ENCODE measurements around the gene CHMP6. TPM values are rescaled to one million over a fixed set of nuclear protein-coding genes. Genes with fewer than 3 reads are reported as not detected.

The CHMP6 gene
- total RNA-seq, 1 experiment from 2014 or later: 22.0 TPM

DNA sequence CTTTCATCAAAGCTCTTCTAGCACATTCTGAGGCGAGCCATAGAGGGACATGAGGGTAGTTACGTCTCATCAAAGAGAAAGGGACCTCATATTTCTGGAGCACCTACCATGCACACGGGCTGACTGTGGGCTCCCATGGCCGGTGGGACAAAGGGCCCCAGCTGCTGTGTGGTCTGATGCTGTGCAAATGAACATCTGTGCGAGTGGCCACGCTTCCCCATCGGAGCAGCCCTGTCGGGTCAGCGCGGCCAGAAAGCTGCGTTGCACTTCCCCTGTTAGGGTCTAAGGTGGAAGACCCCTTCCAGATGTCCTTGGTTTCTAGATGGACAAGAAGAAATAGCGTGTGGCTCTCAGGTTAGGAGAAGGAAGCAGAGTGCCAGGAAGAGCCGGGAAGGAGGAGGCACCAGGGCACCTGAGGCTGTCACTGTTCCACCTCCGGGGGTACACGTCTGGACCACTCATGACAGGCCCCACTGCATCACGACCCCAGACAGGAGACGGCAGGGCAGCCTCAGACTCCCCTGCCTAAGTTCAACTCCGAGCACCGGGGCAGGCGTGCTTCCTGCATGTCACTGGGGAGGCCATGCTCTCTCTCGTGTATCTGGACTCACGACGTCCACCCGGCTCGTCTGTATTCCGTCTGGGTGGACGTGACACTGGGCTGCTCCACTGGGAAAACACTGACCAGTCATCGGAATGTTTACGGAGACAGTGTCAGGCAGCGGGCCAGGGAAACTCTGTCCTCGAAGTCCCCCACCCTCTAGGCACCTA lies 34.8 kb downstream of the CHMP6 start:
- Histone ChIP-seq H3K4me1 (ENCODE audit: control insufficient read depth in 1 of 2, insufficient read depth in 2 of 2, low read length in 2 of 2) (peaks cover 13 to 18% of the 10 kb centered on the region in 2 experiments; a peak in 3 of 4 replicates), H3K27ac (ENCODE audit: low read depth, low read length) (no peak overlapping the region), H3K9me2 (ENCODE audit: insufficient read depth) (no peaks in the 10 kb centered on the region), H3K79me2 (ENCODE audit: insufficient read depth, low read length) (no peaks in the 10 kb centered on the region), H3K27me3 (ENCODE audit: insufficient read depth, low read length) (no peaks in the 10 kb centered on the region), H2AFZ (ENCODE audit: low read depth, low read length, poor library complexity, severe bottlenecking) (no peak overlapping the region), H3K36me3 (ENCODE audit: control insufficient read depth in 1 of 2, insufficient read depth in 2 of 2, low read length in 2 of 2) (no peaks in the 10 kb centered on the region), H4K20me1 (ENCODE audit: insufficient read depth) (no peaks in the 10 kb centered on the region), H3K4me3 (replicated peaks in 1 of 2; ENCODE audit: low read depth in 1 of 2, low read length in 2 of 2) (no peak overlapping the region), H3K9me3 (ENCODE audit: control insufficient read depth in 1 of 2, insufficient read depth in 1 of 2, low read depth in 1 of 2, low read length in 2 of 2) (no peaks in the 10 kb centered on the region; a peak in 1 of 4 replicates), H3K4me2 (ENCODE audit: low read length) (no peak overlapping the region), H3K9ac (ENCODE audit: low read length) (no peak overlapping the region)
- TF ChIP-seq YY1 (IDR thresholded peaks at IDR 0.05; ENCODE audit: extremely low read depth, insufficient replicate concordance, low read depth, low read length): no peak
- TF ChIP-seq ZFX (IDR thresholded peaks at IDR 0.05): no peak
- TF ChIP-seq, protein P1, sequence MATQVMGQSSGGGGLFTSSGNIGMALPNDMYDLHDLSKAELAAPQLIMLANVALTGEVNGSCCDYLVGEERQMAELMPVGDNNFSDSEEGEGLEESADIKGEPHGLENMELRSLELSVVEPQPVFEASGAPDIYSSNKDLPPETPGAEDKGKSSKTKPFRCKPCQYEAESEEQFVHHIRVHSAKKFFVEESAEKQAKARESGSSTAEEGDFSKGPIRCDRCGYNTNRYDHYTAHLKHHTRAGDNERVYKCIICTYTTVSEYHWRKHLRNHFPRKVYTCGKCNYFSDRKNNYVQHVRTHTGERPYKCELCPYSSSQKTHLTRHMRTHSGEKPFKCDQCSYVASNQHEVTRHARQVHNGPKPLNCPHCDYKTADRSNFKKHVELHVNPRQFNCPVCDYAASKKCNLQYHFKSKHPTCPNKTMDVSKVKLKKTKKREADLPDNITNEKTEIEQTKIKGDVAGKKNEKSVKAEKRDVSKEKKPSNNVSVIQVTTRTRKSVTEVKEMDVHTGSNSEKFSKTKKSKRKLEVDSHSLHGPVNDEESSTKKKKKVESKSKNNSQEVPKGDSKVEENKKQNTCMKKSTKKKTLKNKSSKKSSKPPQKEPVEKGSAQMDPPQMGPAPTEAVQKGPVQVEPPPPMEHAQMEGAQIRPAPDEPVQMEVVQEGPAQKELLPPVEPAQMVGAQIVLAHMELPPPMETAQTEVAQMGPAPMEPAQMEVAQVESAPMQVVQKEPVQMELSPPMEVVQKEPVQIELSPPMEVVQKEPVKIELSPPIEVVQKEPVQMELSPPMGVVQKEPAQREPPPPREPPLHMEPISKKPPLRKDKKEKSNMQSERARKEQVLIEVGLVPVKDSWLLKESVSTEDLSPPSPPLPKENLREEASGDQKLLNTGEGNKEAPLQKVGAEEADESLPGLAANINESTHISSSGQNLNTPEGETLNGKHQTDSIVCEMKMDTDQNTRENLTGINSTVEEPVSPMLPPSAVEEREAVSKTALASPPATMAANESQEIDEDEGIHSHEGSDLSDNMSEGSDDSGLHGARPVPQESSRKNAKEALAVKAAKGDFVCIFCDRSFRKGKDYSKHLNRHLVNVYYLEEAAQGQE (IDR thresholded peaks at IDR 0.05; ENCODE audit: low read depth): no peak
- no peak for TF ChIP-seq POLR2AphosphoS5 (IDR thresholded peaks at IDR 0.05; ENCODE audit: low read depth, low read length)
- no peak for TF ChIP-seq EZH2phosphoT487 (IDR thresholded peaks at IDR 0.05; ENCODE audit: borderline replicate concordance)
- TF ChIP-seq EGR1 (IDR thresholded peaks at IDR 0.05; ENCODE audit: low read depth): no peak
- TF ChIP-seq EZH2 (IDR thresholded peaks at IDR 0.05): no peak
- TF ChIP-seq FOSL1 (IDR thresholded peaks at IDR 0.05; ENCODE audit: low read depth): no peak
- no peak for TF ChIP-seq RAD21 (IDR thresholded peaks at IDR 0.05; ENCODE audit: low read depth)
- POLR2A ChIA-PET: no interaction called here
- intact Hi-C loops (cut with micrococcal nuclease): no loop called here
- DNase-seq (ENCODE audit: low read depth, low spot score): no peak
- RAD21 ChIA-PET (ENCODE audit: low non-redundant PET in 1 of 2, low total read pairs in 2 of 2, uncharacterized antibody in 2 of 2, unreplicated experiment in 2 of 2): no interaction called here
- no peak for ATAC-seq
- BruUV-seq (replicated peaks): no TSS peak
- CTCF ChIA-PET: interaction anchor here (4.8 kb wide), 1 partner anchor 72 kb away, joined by 34 read pairs; no protein-coding TSS in a partner anchor
